Hematopoietic multipotent progenitor cell treated with erythropoietin and hydrocortisone succinate and interleukin-3 and kit ligand, for 4 days (in vitro differentiated cells): ENCODE data around the gene PSMD3.

ENCODE experiments used
- DNase-seq: peaks from one replicate; pipeline ENCODE4 v3.0.0-alpha.2; 2015

The PSMD3 gene

DNA sequence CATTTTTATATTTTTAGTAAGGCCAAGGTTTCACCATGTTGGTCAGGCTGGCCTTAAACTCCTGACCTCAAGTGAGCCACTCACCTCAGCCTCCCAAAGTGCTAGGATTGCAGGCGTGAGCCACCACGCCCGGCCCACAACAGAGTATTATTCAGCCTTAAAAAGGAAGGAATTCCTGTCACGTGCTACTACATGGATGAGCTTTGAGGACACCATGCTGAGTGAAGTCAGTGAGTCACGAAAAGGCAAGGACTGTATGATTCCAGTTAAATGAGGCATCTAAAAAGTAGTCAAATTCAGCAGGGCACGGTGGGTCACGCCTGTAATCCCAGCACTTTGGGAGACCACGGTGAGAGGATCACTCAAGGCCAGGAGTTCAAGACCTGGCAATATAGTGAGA is 44.3 kb downstream of the PSMD3 start:
- no peak for DNase-seq

- no peak for DNase-seq
These were observed 45.0 kb downstream of the PSMD3 start for GRCh38 chr17:40025559-40025958.

GRCh38 chr17:40025991-40026815 is 45.6 kb downstream of the PSMD3 start:
- no peak for DNase-seq

- peak; percentile 92 for DNase-seq
These were observed 46.4 kb downstream of the PSMD3 start for GRCh38 chr17:40026816-40027613.

- DNase-seq = no peak
These were observed 47.0 kb downstream of the PSMD3 start for GRCh38 chr17:40027614-40028012.

- no peak for DNase-seq
These were observed 48.0 kb downstream of the PSMD3 start for GRCh38 chr17:40028595-40028994.

GRCh38 chr17:40031706-40032105 is 51.1 kb downstream of the PSMD3 start:
- DNase-seq = no peak

DNA sequence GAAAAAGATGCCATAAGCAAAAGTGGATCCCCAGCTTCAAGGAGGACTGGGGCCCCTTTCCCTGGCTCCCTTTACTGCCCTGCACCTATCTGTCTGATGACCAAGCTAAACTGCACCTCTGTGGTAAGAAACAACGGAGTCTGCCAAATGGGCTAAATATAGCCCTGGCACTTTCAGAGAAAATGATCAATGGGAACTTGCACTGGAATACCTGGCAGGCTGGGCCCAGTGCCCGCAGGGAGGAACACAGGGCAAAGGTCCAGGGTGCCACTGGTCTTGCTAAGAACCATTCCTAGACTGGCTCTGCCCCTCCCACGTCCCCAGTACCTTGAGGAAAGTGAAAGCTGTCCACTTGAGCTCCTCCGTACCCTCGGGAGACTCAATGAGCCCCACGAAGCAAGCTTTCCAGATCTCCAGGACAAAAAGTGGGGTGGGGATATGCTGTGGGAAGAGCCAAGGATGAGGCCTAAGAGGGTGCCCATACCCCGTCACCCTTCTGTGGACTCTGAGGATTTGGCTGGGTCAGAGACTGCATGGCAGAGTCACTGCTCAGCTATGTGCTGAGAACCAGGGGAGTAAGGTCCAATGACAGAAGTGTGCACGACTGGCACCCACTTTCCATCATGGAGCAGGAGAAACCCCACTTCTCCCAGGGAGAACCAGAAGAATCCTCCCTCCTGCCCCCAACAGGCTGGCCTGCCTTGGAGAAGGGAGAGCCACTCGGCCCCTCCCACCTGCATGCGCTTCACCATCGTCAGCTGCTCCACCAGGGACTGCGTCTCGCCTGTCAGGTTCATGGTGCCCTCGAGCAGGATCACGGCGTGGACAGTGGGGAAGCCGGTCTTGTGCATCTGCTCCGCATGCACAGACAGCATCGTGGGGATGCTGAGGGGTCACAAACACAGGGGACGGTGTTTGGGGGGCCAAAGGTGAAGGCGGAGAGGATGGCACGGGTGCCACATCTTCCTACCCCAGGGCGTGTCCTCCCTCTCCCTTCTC is 52.0 kb downstream of the PSMD3 start:
- DNase-seq = no peak

DNA sequence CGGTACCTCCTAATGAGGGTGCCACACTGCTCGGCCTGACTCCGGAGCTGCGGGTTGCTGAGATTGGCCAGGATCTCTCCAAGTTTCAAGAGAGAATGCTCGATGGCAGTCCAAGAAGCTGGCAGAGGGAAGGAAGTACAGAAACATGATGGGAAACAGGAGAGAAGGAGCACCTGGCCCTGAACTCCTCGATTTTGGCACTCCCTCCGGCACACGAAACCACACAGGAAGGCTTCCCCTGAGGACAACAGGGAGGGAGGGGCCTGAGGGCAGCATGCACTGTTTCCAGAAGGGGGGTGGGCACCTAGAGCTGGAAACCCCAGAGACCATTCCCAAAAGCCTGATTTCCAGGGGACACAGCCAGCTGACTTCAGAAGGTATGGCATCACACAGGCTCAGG is 52.7 kb downstream of the PSMD3 start:
- no peak for DNase-seq

DNA sequence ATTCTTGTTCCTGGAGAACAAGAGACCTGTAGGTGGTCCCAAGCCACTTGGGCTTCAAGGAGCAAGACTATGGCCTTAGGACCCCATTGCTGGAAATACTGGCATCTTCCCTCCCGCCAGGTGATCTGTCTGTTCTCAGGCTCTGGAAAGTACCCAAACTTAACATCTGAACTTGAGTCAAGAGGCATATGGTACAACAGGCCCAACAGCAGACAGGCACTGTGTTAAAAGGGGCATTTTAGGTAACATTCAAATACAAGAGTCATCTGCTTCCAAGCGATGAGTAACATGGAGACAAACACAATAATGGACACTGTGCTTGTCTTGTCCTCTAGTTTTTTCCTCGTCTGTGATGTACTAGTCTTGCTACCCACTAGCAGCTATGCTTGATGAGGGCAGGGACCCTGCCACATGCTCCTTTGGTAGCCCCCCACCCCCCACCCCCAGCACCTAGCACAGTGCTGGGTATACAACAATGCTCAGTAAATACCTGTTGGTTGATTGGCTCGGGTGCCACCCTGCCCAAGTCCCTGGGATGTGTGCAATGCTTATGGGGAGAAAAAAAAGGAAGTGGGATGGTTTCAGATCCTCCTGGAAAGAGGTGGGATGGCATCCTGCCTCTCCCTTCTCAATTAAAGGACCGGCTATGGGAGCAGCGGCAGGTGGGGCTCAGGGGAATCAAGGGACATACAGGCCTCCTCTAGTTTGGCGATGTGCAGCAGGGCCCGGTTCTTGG is 54.0 kb downstream of the PSMD3 start:
- no peak for DNase-seq

- peak; percentile 59 for DNase-seq
These were observed 54.6 kb downstream of the PSMD3 start for GRCh38 chr17:40035162-40035559.

- peak; percentile 67 for DNase-seq
These were observed 58.4 kb downstream of the PSMD3 start for GRCh38 chr17:40038882-40039513.

DNA sequence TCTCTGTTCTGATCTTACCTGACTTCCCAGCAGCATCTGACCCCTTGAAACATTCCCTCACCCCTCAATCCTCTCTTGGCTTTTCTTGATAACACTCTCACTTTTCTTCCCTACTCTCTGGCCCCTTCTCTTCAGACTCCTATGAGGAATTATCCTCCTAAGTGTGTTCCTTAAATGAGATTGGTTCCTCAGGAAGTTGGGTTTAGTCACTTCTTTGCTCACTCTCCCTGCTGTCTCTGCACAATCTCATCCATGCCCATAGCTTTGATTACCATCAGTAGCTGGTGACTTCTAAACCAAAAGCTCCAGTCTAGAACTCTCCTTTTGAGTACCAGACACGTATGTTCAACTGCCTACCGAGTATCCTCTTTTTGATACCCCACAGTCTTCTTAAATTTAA is 60.6 kb downstream of the PSMD3 start:
- DNase-seq = no peak
